Measurements from ENCODE around the gene ADGRE1. TPM values are rescaled to one million over a fixed set of nuclear protein-coding genes. Genes with fewer than 3 reads are reported as not detected.

Gene ADGRE1
- polyA plus RNA-seq, 1 donor from 2014 or later: not detected

- TF ChIP-seq RAD21 (conservative IDR thresholded peaks at IDR 0.05) (no peak), MXI1 (conservative IDR thresholded peaks at IDR 0.05; ENCODE audit: poor library complexity, severe bottlenecking) (no peak), EZH2 (IDR thresholded peaks at IDR 0.05; ENCODE audit: borderline replicate concordance, insufficient read depth, low read length, poor library complexity, severe bottlenecking) (no peak), REST (IDR thresholded peaks at IDR 0.05; ENCODE audit: borderline replicate concordance) (no peak), SMC3 (conservative IDR thresholded peaks at IDR 0.05; ENCODE audit: poor library complexity) (no peak), EP300 (conservative IDR thresholded peaks at IDR 0.05; ENCODE audit: poor library complexity, severe bottlenecking) (no peak), POLR2AphosphoS5 (IDR thresholded peaks at IDR 0.05) (no peak), CTCF (IDR thresholded peaks at IDR 0.05; ENCODE audit: poor library complexity, severe bottlenecking) (no peak), TAF1 (IDR thresholded peaks at IDR 0.05; ENCODE audit: low read depth) (no peak)
- H3F3A ChIP-seq (ENCODE audit: insufficient read depth, low read length, poor library complexity, severe bottlenecking): no peaks in the 10 kb centered on the region
- no peak overlapping the region for H3K27ac ChIP-seq (ENCODE audit: low read length)
- H3K27me3 ChIP-seq (ENCODE audit: insufficient read depth, low read depth, low read length): no peaks in the 10 kb centered on the region
- H2AFZ ChIP-seq (ENCODE audit: low read depth, low read length): no peak overlapping the region
- H3K4me2 ChIP-seq (ENCODE audit: low read length): no peak overlapping the region
- H3K9me3 ChIP-seq (ENCODE audit: low read length): peaks cover 5% of the 10 kb centered on the region
- no peak overlapping the region for H3K4me3 ChIP-seq (ENCODE audit: low read length)
- no peak overlapping the region for H3K9ac ChIP-seq (ENCODE audit: low read length)
- H3K9me2 ChIP-seq (ENCODE audit: insufficient read depth, low read length): no peaks in the 10 kb centered on the region
- no peaks in the 10 kb centered on the region for H4K20me1 ChIP-seq (ENCODE audit: insufficient read depth)
- no peaks in the 10 kb centered on the region for H3K36me3 ChIP-seq (ENCODE audit: insufficient read depth, low read length)
- H3K79me2 ChIP-seq (replicated peaks; ENCODE audit: insufficient read depth, low read length): no peaks in the 10 kb centered on the region
These were observed 100.5 kb downstream of the ADGRE1 start for GRCh38 chr19:6987850-6988249.

- no peak overlapping the region for H3K4me3 ChIP-seq (ENCODE audit: low read length)
- no peak overlapping the region for H2AFZ ChIP-seq (ENCODE audit: low read depth, low read length)
- no peaks in the 10 kb centered on the region for H3K36me3 ChIP-seq (ENCODE audit: insufficient read depth, low read length)
- H3F3A ChIP-seq (ENCODE audit: insufficient read depth, low read length, poor library complexity, severe bottlenecking): no peaks in the 10 kb centered on the region
- H3K27ac ChIP-seq (ENCODE audit: low read length): no peak overlapping the region
- peaks cover 5% of the 10 kb centered on the region for H3K9me3 ChIP-seq (ENCODE audit: low read length)
- H4K20me1 ChIP-seq (ENCODE audit: insufficient read depth): no peaks in the 10 kb centered on the region
- H3K4me2 ChIP-seq (ENCODE audit: low read length): no peak overlapping the region
- no peaks in the 10 kb centered on the region for H3K27me3 ChIP-seq (ENCODE audit: insufficient read depth, low read depth, low read length)
- TF ChIP-seq SMC3 (conservative IDR thresholded peaks at IDR 0.05; ENCODE audit: poor library complexity) (no peak), MXI1 (conservative IDR thresholded peaks at IDR 0.05; ENCODE audit: poor library complexity, severe bottlenecking) (no peak), REST (IDR thresholded peaks at IDR 0.05; ENCODE audit: borderline replicate concordance) (no peak)
- no peaks in the 10 kb centered on the region for H3K79me2 ChIP-seq (replicated peaks; ENCODE audit: insufficient read depth, low read length)
- no peaks in the 10 kb centered on the region for H3K9me2 ChIP-seq (ENCODE audit: insufficient read depth, low read length)
- H3K9ac ChIP-seq (ENCODE audit: low read length): no peak overlapping the region
These were observed 100.9 kb downstream of the ADGRE1 start for GRCh38 chr19:6988257-6988656.

Small RNA genes lying within 50 kb of the gene (small RNA-seq; reads per million reads assigned to genes)
- gene RF00017: 0 reads per million in 3 experiments

Other genes with a start within 250 kb of the ADGRE1 start
- gene TNFSF14, start 217.4 kb upstream of the ADGRE1 start, polyA plus RNA-seq: not detected in 2 replicates
- gene C3, start 166.9 kb upstream of the ADGRE1 start, polyA plus RNA-seq: not detected in 2 replicates
- gene GPR108, start 150.0 kb upstream of the ADGRE1 start, polyA plus RNA-seq: 24.6 and 44.5 TPM in 2 replicates
- gene TRIP10, start 147.9 kb upstream of the ADGRE1 start, polyA plus RNA-seq: 0.76 TPM in 2 replicates
- gene SH2D3A, start 120.1 kb upstream of the ADGRE1 start, polyA plus RNA-seq: 3.6 TPM in 1 of 2 replicates, not detected in the other
- gene VAV1, start 114.9 kb upstream of the ADGRE1 start, polyA plus RNA-seq: not detected in 2 replicates
- gene MBD3L2B, start 133.9 kb downstream of the ADGRE1 start, polyA plus RNA-seq: not detected in 2 replicates
- gene MBD3L5, start 143.0 kb downstream of the ADGRE1 start, polyA plus RNA-seq: not detected in 2 replicates
- gene MBD3L4, start 152.6 kb downstream of the ADGRE1 start, polyA plus RNA-seq: not detected in 2 replicates
- not detected in 2 replicates for gene MBD3L2, start 161.7 kb downstream of the ADGRE1 start, polyA plus RNA-seq
- not detected in 2 replicates for gene MBD3L3, start 171.1 kb downstream of the ADGRE1 start, polyA plus RNA-seq
- gene ZNF557, start 182.1 kb downstream of the ADGRE1 start, polyA plus RNA-seq: 7.7 and 12.7 TPM in 2 replicates